GM12873 (cell line): ENCODE measurements around the gene KCNJ6.

Source experiments
- TF ChIP-seq, protein P1 (sequence below): IDR thresholded peaks from 2 replicates; pipeline ENCODE4 v1.5.1; 2012; ENCODE audit warnings: low read depth, mild to moderate bottlenecking, moderate library complexity, low read length, control low read depth; ENCODE audit not compliant: insufficient read depth; ENCODE audit errors: missing control alignments

KCNJ6 gene

DNA sequence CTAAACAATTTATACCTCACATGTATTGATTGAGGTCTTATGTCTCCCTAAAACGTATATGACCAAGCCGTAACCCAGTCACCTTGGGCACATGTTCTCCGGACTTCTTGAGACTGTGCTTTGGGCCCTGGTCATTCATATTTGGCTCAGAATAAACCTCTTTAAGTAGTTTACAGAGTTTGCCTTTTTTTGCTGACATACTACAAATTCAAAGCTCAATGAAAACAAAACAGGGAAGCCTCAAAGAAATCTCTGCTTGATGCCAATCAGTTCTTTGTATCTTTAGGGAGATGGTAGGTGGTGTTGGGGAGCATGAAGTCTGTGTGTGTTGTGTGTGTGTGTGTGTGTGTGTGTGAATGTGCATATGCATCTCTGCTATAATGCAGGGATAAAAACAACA, 247.0 kb downstream of the KCNJ6 start:
- TF ChIP-seq, protein P1, sequence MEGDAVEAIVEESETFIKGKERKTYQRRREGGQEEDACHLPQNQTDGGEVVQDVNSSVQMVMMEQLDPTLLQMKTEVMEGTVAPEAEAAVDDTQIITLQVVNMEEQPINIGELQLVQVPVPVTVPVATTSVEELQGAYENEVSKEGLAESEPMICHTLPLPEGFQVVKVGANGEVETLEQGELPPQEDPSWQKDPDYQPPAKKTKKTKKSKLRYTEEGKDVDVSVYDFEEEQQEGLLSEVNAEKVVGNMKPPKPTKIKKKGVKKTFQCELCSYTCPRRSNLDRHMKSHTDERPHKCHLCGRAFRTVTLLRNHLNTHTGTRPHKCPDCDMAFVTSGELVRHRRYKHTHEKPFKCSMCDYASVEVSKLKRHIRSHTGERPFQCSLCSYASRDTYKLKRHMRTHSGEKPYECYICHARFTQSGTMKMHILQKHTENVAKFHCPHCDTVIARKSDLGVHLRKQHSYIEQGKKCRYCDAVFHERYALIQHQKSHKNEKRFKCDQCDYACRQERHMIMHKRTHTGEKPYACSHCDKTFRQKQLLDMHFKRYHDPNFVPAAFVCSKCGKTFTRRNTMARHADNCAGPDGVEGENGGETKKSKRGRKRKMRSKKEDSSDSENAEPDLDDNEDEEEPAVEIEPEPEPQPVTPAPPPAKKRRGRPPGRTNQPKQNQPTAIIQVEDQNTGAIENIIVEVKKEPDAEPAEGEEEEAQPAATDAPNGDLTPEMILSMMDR, result no peak

DNA sequence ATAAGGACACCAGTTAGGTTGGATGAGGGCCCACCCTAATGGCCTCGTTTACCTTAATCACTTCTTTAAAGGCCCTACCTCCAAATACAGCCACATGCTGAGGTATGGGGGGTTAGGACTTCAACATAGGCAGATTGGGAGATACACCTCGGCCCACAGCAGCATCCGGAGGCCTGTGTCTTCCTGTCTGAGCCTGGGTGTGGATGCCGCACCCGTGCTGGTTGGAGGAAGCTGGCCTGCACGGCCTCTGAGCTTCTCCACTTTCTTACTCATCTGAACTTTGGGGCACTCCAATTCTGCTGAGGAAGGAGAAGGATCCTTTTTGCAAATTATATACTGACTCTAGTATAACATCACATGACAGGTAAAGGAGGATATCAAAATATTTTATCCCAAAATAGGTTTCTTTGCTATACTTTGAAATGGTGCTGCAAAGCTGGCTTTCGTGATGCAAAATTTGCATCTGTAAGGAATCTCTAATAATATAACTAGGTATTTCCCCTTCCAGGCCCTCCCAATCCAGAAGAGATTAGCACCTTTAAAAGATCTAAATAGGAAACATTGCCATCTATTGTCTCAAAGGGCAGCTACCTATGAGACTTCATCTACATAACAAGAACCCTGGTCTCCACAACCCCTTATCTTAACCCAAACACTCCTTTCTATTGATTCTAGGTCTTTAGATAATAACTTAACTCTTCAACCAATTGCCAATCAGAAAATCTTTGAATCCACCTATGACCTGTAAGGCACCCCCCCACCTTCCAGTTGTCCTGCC, 247.6 kb downstream of the KCNJ6 start:
- TF ChIP-seq, protein P1, result no peak

DNA sequence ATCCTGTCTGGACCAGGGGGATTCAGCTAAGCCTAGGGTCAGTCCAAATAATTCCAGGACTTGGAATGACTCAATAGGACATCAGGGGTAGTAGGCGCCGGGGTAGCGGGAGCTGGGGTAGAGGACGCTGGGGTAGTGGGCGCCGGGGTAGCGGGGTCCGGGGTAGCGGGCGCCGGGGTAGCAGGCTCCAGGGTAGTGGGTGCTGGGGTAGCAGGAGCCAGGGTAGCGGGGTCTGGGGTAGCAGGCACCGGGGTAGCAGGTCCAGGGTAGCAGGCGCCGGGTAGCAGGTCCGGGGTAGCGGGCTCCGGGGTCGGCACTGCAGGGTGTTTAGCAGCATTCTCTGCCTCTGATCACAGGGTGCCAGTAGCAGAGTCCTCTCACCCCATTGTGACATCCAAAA, 248.9 kb downstream of the KCNJ6 start:
- TF ChIP-seq, protein P1, result no peak

DNA sequence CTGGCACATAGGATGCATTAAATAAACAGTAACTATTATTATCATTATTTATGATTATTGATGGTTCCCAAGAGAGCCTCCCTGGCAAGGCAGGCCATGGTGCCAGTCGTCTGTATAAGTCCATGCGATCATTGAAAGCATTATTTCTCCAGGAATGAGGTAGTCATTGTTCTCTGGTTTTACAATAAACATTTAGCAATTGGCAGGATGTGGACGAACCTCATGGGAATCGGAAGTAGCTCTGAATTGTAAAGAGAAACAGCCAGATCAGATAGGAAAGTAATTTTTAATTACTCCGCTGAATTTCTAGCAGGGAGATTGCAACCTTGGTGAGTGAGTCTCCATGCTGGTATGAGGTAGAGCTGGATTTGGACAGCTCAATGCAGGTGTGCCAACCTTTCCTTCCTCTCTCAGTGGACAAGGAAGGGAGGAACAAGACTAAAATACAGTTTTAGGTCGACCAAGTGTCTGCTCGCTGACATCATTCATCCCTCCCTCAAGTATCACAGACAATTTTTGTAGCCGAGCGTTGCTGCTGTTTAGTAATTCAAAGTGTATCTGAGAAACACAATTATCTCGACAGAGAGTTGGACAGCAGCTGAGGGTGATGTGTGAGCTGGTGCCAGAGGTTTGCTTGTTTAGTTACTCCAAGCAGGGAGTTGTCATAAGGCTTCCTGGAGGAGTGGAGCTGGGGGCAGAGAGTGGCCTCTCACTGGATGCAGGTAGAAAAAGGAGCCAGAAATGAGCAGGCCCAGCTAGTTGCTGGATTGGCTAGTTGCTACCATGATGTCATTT, 250.8 kb downstream of the KCNJ6 start:
- TF ChIP-seq, protein P1, result no peak

DNA sequence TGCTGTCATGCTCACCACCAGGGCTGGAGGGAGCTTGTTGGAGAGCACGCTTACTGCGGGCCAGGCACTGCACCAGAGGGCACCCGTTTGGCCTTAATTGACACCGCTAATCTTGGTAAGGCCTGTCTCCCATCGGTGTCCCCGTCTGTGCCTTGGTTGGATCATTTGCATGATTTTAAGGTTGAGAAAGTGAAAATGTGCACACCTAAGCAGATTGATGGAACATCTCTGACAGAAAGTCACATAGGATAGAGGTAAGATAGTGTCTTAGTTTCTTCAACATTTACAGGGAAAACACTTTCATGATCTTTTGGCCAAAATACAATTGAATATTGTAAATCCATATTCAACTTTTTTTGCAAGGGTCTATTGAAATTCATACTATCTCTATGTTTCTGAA, 255.5 kb downstream of the KCNJ6 start:
- TF ChIP-seq, protein P1, result no peak

DNA sequence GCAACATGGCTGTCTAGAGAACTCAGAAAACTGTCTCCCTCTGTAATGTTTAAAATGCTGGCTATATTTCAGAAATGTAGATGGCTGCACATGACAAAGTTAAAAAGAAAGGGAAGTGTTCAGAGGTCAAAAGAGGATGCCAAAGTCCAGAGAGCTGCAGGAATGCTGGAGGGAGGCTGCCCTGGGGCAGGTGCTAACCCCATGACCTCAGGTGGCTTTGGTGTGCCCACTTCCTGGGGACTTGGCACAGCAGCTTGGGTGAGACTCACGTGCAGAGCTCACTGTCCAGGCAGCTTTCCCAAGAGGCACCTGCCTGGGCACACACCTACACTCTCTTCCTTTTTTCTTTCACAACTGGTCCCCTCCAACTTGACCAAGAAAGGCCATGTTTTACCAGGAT, 256.4 kb downstream of the KCNJ6 start:
- TF ChIP-seq, protein P1, result no peak

DNA sequence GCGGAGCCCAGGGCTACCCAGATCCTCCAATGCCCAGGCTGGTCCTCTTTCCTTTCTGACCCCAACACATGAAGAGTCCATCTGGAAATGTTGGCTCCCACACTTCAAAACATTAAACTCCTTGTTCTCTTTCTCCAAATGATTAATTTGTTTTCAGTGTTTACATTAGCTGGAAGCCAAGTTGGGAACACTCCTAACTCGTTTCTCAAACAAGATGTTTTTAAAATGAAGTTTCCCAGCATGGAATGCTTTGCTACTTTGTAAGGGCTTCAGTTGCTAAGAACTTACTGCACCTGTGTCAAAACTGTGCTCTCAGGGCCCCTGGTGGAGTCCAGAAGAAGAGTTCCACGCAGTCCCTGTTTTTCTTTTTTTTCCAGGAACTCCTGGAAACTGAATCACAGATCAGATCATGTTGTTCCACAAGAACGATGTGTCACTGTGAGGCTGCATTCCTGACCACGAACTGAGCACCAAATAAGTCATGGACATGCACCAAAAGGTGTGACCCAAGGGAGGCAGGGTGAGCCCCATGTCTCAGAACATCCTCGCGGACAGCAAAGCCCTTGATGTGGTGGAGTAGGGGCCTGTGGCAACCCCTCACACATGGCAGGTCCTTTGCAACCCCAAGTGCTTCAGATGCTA, 257.3 kb downstream of the KCNJ6 start:
- TF ChIP-seq, protein P1, result no peak
